Adipocyte (in vitro differentiated cells): ENCODE data around the gene SDC4.

Source experiments
- DNase-seq: peaks from one replicate; pipeline ENCODE4 v3.0.0-alpha.2; 2015; ENCODE audit warnings: low read depth
- H3K27me3 ChIP-seq: replicated peaks from 2 replicates; pipeline ENCODE4 v1.7.0; 2013; ENCODE audit warnings: mild to moderate bottlenecking, low read length, moderate library complexity; ENCODE audit not compliant: control insufficient read depth, insufficient read depth
- H3K36me3 ChIP-seq: 2 replicates; pipeline ENCODE4 v1.7.0; 2013; ENCODE audit warnings: low read length, mild to moderate bottlenecking, moderate library complexity; ENCODE audit not compliant: control insufficient read depth, insufficient read depth, severe bottlenecking
- H3K4me1 ChIP-seq: 2 replicates; pipeline ENCODE4 v1.7.0; 2013; ENCODE audit warnings: mild to moderate bottlenecking, low read length, moderate library complexity; ENCODE audit not compliant: control insufficient read depth, insufficient read depth
- H3K4me3 ChIP-seq: 2 replicates; pipeline ENCODE4 v1.7.0; 2013; ENCODE audit warnings: mild to moderate bottlenecking, low read length, moderate library complexity
- H3K9ac ChIP-seq: 2 replicates; pipeline ENCODE4 v1.7.0; 2013; ENCODE audit warnings: mild to moderate bottlenecking, low read length, moderate library complexity
- H3K9me3 ChIP-seq: 2 replicates; pipeline ENCODE4 v1.7.0; 2013; ENCODE audit warnings: mild to moderate bottlenecking, low read length, moderate library complexity; ENCODE audit not compliant: control insufficient read depth

The SDC4 gene

DNA sequence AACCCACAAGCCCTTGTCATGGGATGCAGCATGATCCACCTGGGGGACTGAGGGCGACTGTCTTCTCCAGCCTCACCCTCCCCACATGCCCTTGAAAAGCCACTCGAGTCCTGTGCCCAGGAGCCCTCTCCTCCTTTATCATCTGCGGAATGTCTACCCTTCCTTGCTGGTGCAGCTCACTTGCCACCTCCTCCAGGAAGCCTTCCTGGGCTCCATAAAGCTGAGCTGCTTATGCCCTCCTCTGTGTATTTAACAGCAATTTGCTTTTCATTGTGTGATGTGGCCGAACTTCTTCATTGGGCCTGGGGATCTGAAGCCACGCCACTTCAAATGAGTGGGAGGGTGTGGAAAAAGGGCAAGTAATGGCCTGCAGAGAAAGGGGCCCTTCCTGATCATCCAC lies 59.4 kb downstream of the SDC4 start:
- no peaks in the 10 kb centered on the region for H3K9me3 ChIP-seq
- H3K27me3 ChIP-seq: peaks cover 21% of the 10 kb centered on the region
- no peaks in the 10 kb centered on the region for H3K36me3 ChIP-seq
- H3K4me3 ChIP-seq: no peak overlapping the region
- H3K9ac ChIP-seq: no peak overlapping the region
- DNase-seq: no peak
- no peaks in the 10 kb centered on the region for H3K4me1 ChIP-seq

DNA sequence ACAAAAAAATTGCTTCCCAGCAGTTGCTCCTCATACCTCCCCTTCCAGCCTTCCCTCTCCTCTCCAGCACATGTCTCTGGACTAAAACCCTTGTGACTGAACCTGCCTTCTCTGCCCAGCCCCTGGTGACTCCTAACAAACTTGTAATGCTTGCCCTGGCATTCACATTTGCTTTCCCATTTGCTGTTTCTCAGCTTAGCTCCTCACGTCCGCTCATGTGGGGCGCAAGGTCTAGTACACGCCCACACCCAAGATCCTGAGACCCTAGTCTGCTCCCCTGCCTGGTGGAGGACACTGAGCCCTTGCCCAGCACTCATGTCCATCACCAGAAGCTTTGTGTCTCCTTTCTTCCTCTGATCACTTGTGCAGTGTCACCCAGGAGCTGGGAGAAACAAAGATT lies 59.8 kb downstream of the SDC4 start:
- Histone ChIP-seq H3K27me3 (peaks cover 21% of the 10 kb centered on the region), H3K36me3 (no peaks in the 10 kb centered on the region), H3K4me3 (no peak overlapping the region), H3K4me1 (no peaks in the 10 kb centered on the region), H3K9ac (no peak overlapping the region), H3K9me3 (no peaks in the 10 kb centered on the region)
- no peak for DNase-seq

DNA sequence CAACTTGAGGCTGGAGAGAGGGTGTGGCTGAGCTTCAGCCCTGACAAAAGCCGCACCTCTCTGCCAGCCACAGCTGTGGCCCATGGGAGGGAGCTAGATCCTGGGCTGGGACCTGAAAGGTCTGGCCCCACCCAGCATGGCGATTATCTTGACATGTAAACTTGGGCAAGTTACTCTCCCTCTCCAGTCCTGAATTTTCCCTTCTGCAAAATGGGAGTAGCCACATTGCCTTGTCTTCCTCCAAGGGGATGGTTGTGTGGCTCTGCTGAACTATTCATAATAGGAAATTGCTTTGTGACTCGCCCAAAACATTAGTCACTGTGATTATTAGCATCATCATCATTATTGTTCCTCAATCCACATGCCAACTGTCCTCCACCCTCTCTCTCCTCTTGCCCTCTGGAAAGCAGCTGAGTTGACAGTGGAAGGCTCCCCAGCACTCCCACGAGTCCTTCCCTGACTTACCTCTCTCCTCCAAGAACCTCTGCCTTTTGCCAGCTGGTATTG lies 64.6 kb downstream of the SDC4 start:
- Histone ChIP-seq H3K4me1 (no peaks in the 10 kb centered on the region), H3K9ac (no peak overlapping the region), H3K27me3 (peaks cover 23% of the 10 kb centered on the region), H3K4me3 (no peak overlapping the region), H3K36me3 (no peaks in the 10 kb centered on the region), H3K9me3 (no peaks in the 10 kb centered on the region)
- DNase-seq: no peak

DNA sequence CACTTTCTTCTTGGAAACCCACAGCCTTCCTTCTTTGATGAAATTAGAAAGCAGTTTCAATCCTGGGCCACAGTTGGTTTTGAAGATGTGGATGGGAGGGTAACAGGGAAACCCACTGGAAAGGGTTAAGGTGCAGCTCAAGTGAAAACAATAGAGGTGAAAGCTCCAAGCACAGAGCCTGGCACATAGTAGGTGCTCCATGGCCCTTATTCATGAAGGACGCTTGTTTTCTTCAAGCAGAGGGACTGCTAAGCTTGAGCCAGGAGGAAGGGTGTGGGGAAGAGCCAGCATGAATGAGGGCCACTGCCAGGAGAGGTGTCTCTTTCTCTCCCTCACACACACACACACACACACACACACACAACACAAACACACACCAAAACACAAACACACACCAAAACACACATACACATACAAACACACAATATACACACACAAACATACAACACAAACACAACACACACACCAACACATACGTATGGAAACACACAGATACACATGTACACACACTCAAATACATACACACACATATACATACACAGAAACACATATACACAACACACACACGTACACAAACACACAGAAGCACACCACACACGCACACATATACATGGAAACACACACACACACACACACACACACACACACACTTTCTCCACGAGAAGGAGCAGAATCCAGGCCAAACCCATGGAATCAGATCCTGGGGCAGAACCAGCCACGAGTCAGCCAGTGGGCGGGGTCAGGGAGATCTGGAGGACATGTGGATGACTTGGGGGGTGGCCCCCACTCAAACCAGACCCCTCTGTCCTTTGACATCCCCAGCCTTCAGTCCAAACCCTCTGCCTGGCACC lies 65.3 kb downstream of the SDC4 start:
- no peak overlapping the region for H3K4me3 ChIP-seq

DNA sequence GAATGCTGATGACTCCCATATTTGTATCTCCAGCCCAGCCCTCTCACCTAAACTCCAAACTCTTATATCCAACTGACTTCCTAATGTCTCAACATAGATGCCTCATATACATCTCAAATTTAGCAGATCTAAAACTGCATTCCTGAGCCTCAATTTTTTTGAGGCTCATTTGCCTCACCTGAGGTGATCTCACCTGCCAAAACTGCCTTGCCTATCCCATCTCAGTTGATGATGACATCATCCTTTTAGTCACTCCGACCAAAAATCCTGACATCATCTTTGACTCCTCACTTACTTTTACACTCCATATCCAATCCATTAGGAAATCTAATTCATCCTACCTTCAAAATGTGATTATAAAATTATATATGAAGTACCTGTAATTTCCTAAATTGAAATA lies 68.2 kb downstream of the SDC4 start:
- no peaks in the 10 kb centered on the region for H3K9me3 ChIP-seq
- H3K9ac ChIP-seq: no peak overlapping the region
- H3K4me1 ChIP-seq: no peaks in the 10 kb centered on the region
- no peak overlapping the region for H3K4me3 ChIP-seq
- DNase-seq: no peak
- peaks cover 25% of the 10 kb centered on the region for H3K27me3 ChIP-seq
- no peaks in the 10 kb centered on the region for H3K36me3 ChIP-seq

More for the DNA sequence above, 65.3 kb downstream of the SDC4 start:
- Histone ChIP-seq H3K4me1 (no peaks in the 10 kb centered on the region), H3K9me3 (no peaks in the 10 kb centered on the region), H3K36me3 (no peaks in the 10 kb centered on the region), H3K27me3 (peaks cover 23% of the 10 kb centered on the region), H3K9ac (no peak overlapping the region)
- DNase-seq: no peak

DNA sequence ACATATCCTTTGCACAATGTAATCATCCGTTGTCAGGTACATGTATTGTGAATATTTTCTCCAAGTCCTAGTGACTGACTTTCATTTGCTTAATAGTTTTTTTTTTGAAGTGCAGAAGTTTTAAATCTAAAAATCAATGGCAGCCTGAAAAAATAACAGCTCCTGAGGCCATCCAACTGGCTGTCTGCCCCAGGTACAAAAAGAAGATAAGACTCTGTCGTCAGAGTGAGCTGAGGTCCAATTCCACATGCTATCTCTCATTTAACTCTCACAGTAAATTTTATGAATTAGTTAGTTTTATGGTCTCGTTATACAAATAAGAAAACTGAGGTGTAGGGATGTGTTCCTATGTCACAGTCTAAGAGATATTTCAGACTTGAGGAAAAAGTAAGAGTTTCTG lies 72.9 kb downstream of the SDC4 start:
- no peaks in the 10 kb centered on the region for H3K9me3 ChIP-seq
- no peak overlapping the region for H3K4me3 ChIP-seq
- H3K9ac ChIP-seq: no peak overlapping the region
- DNase-seq: no peak
- H3K4me1 ChIP-seq: no peaks in the 10 kb centered on the region
- peaks cover 42% of the 10 kb centered on the region for H3K27me3 ChIP-seq
- no peaks in the 10 kb centered on the region for H3K36me3 ChIP-seq
